A549 (cell line): ENCODE measurements around the gene SPACDR.

Source experiments
- HDAC2 ChIP-seq: fragments of 200-600 bp; sonication (generic); IDR thresholded peaks from 2 replicates; pipeline ENCODE4 v1.6.1; 2016
- MAFK ChIP-seq: fragments of 450-650 bp; IDR thresholded peaks from 2 replicates; pipeline ENCODE4 v1.6.1; 2014; ENCODE audit not compliant: partially characterized antibody
- MAX ChIP-seq: IDR thresholded peaks from 2 replicates; pipeline ENCODE4 v1.6.1; 2012
- MYC ChIP-seq: IDR thresholded peaks from 2 replicates; pipeline ENCODE4 v1.6.1; 2012; ENCODE audit warnings: mild to moderate bottlenecking, inconsistent platforms, low read length, improper control_type of control experiment, borderline replicate concordance
- PBX3 ChIP-seq: IDR thresholded peaks from 2 replicates; pipeline ENCODE4 v1.6.1; 2012
- POLR2A ChIP-seq: IDR thresholded peaks from 2 replicates; pipeline ENCODE4 v1.6.1; 2012; ENCODE audit warnings: mild to moderate bottlenecking, low read length
- TF ChIP-seq, protein P1 (sequence below): fragments of >200 bp; sonication (Bioruptor Twin); formaldehyde crosslinking; IDR thresholded peaks from 3 replicates; pipeline ENCODE4 v1.5.1; 2016

DNA sequence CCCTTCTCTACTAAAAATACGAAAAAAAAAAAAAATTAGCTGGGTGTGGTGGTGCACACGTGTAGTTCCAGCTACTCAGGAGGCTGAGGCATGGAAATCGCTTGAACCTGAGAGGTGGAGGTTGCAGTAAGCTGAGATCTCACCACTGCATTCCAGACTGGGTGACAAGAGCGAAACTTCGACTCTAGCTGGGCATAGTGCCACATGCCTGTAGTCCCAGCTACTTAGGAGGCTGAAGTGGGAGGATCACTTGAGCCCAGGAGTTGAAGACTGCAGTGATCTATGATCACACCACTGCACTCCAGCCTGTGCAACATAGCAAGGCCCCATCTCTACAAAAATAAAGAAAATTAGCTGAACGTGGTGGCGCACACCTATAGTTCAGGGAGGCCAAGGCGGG is 1.2 kb upstream of the SPACDR start:
- no peak for TF ChIP-seq MAX
- TF ChIP-seq, protein P1, sequence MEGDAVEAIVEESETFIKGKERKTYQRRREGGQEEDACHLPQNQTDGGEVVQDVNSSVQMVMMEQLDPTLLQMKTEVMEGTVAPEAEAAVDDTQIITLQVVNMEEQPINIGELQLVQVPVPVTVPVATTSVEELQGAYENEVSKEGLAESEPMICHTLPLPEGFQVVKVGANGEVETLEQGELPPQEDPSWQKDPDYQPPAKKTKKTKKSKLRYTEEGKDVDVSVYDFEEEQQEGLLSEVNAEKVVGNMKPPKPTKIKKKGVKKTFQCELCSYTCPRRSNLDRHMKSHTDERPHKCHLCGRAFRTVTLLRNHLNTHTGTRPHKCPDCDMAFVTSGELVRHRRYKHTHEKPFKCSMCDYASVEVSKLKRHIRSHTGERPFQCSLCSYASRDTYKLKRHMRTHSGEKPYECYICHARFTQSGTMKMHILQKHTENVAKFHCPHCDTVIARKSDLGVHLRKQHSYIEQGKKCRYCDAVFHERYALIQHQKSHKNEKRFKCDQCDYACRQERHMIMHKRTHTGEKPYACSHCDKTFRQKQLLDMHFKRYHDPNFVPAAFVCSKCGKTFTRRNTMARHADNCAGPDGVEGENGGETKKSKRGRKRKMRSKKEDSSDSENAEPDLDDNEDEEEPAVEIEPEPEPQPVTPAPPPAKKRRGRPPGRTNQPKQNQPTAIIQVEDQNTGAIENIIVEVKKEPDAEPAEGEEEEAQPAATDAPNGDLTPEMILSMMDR = no peak
- no peak for TF ChIP-seq POLR2A
- no peak for TF ChIP-seq HDAC2
- no peak for TF ChIP-seq MAFK
- TF ChIP-seq PBX3 = no peak
- no peak for TF ChIP-seq MYC
